HCT116 (cell line): Measurements from ENCODE around the gene IL17REL.

Experiments used
- CTCF ChIP-seq, 3 experiments: fragments of 200-600 bp in 1 of 3; sonication (generic) in 1 of 3; IDR thresholded peaks in 2 of 3; conservative IDR thresholded peaks in 1 of 3; 2 replicates each; pipeline ENCODE4 v1.5.1; 2012 to 2017; ENCODE audit warnings: low read depth in 2 of 3, low read length in 2 of 3, antibody characterized with exemption in 1 of 3, borderline replicate concordance in 1 of 3, control low read depth in 1 of 3, mild to moderate bottlenecking in 1 of 3, mixed read lengths in 1 of 3, mixed run types in 1 of 3, moderate library complexity in 1 of 3; ENCODE audit not compliant: insufficient read depth in 1 of 3
- EZH2 ChIP-seq: fragments of 200-600 bp; sonication (generic); IDR thresholded peaks from 2 replicates; pipeline ENCODE4 v1.6.1; 2017; ENCODE audit warnings: antibody characterized with exemption, mixed run types
- EZH2phosphoT487 ChIP-seq: fragments of 200-600 bp; IDR thresholded peaks from 2 replicates; pipeline ENCODE4 v1.6.1; 2018; ENCODE audit warnings: antibody characterized with exemption, borderline replicate concordance
- POLR2A ChIP-seq: IDR thresholded peaks from 2 replicates; pipeline ENCODE4 v1.7.0; 2011; ENCODE audit warnings: borderline replicate concordance; ENCODE audit not compliant: insufficient read depth, insufficient read length; ENCODE audit errors: extremely low read depth
- POLR2AphosphoS5 ChIP-seq: IDR thresholded peaks from 2 replicates; pipeline ENCODE4 v1.6.1; 2011; ENCODE audit warnings: mild to moderate bottlenecking, low read depth, low read length, moderate library complexity
- REST ChIP-seq: IDR thresholded peaks from 2 replicates; pipeline ENCODE4 v1.6.1; 2012; ENCODE audit warnings: low read depth
- SIN3A ChIP-seq: IDR thresholded peaks from 2 replicates; pipeline ENCODE4 v1.6.1; 2012; ENCODE audit warnings: low read depth
- ZNF274 ChIP-seq: fragments of 200-500 bp; sonication (Bioruptor generic); IDR thresholded peaks from 2 replicates; pipeline ENCODE4 v1.6.1; 2014; ENCODE audit warnings: mild to moderate bottlenecking, low read depth, low read length, inconsistent platforms

GRCh38 chr22:50058906-50059880, 46.6 kb upstream of the IL17REL start:
- TF ChIP-seq POLR2AphosphoS5, result no peak
- TF ChIP-seq CTCF (IDR thresholded peaks at IDR 0.05 in 2 of 3, conservative IDR thresholded peaks at IDR 0.05 in 1 of 3; ENCODE audit: borderline replicate concordance in 1 of 3, insufficient read depth in 1 of 3, low read depth in 2 of 3, low read length in 2 of 3), result 0 out of 6 replicates have a peak, but pooled peaks of 1 of the 3 experiments have one; percentile 11
- TF ChIP-seq REST, result no peak
- TF ChIP-seq EZH2phosphoT487, result no peak
- no peak for TF ChIP-seq ZNF274
- TF ChIP-seq POLR2A, result no peak
- TF ChIP-seq EZH2, result no peak
- no peak for TF ChIP-seq SIN3A
